PFSK-1 (cell line): ENCODE results near the gene CFAP61.

ENCODE experiments used
- FOXP2 ChIP-seq: optimal IDR thresholded peaks from 2 replicates; pipeline ENCODE3; 2011; ENCODE audit warnings: borderline replicate concordance, control low read depth, inconsistent platforms; ENCODE audit not compliant: insufficient read depth; ENCODE audit errors: extremely low read length, extremely low read depth
- POLR2AphosphoS5 ChIP-seq: IDR thresholded peaks from 2 replicates; pipeline ENCODE4 v1.6.1; 2012; ENCODE audit warnings: low read depth, mild to moderate bottlenecking, control low read depth, low read length, moderate library complexity
- SIN3A ChIP-seq: IDR thresholded peaks from 2 replicates; pipeline ENCODE4 v1.6.1; 2012; ENCODE audit warnings: mild to moderate bottlenecking, low read length, moderate library complexity, borderline replicate concordance; ENCODE audit not compliant: insufficient read depth
- TAF1 ChIP-seq: IDR thresholded peaks from 2 replicates; pipeline ENCODE4 v1.6.1; 2012; ENCODE audit warnings: low read length, control low read depth, borderline replicate concordance; ENCODE audit not compliant: insufficient read depth
- TF ChIP-seq, protein P1 (sequence below), 2 experiments: IDR thresholded peaks; 2 replicates each; pipeline versions ENCODE4 v1.6.1 to v1.8.0; 2011 to 2012; ENCODE audit warnings: low read depth in 2 of 2, low read length in 2 of 2, control low read depth in 1 of 2, inconsistent platforms in 1 of 2, mild to moderate bottlenecking in 1 of 2, moderate library complexity in 1 of 2; ENCODE audit not compliant: insufficient read depth in 1 of 2

The CFAP61 gene

DNA sequence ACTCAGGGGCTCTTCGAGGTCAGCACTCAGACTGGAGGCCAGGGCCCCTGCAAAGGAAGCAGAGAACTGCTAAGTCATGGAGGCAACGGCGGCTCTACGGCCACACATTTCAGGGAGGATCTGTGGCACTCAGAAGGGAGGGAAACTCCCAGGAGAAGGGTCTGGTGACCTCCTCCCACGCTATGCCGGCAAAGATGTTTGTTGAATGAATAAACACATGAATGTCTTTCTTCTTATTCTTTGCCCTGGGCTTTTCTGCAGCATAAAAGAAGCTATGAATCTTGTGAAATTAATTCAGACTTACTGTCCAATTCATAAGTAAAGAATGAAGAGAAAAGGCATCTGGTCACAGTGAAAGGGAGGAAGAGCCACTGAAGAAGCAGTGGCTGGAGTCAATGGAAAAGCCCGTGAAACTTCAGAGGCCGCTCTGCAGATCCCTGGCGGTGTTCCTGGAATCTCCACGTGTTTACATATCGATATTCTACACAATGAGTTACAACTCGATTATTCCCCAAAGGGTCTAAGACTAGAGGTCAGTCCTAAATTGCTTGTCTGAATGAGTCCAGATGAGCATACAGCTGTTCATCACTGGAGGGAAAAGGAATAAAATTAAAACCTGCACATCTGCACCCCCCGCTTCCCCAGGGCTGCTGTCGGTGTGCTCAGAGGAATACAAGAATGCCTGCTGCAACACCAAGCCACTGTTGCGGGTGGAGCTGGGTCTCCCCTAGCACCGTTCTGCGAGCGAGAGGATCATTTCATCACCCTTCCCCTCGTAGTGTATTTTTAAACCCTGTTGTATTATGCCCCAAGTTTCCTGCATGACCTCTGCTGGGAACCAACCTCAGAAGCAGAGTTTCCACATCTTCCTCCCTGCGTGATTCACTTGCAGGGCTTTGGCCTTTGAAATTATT, 341.1 kb downstream of the CFAP61 start:
- TF ChIP-seq POLR2AphosphoS5 (no peak), FOXP2 (peak; percentile 7), SIN3A (no peak), TAF1 (no peak)
- TF ChIP-seq, protein P1, sequence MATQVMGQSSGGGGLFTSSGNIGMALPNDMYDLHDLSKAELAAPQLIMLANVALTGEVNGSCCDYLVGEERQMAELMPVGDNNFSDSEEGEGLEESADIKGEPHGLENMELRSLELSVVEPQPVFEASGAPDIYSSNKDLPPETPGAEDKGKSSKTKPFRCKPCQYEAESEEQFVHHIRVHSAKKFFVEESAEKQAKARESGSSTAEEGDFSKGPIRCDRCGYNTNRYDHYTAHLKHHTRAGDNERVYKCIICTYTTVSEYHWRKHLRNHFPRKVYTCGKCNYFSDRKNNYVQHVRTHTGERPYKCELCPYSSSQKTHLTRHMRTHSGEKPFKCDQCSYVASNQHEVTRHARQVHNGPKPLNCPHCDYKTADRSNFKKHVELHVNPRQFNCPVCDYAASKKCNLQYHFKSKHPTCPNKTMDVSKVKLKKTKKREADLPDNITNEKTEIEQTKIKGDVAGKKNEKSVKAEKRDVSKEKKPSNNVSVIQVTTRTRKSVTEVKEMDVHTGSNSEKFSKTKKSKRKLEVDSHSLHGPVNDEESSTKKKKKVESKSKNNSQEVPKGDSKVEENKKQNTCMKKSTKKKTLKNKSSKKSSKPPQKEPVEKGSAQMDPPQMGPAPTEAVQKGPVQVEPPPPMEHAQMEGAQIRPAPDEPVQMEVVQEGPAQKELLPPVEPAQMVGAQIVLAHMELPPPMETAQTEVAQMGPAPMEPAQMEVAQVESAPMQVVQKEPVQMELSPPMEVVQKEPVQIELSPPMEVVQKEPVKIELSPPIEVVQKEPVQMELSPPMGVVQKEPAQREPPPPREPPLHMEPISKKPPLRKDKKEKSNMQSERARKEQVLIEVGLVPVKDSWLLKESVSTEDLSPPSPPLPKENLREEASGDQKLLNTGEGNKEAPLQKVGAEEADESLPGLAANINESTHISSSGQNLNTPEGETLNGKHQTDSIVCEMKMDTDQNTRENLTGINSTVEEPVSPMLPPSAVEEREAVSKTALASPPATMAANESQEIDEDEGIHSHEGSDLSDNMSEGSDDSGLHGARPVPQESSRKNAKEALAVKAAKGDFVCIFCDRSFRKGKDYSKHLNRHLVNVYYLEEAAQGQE (IDR thresholded peaks at IDR 0.05; ENCODE audit: insufficient read depth in 1 of 2, low read depth in 2 of 2, low read length in 2 of 2) = no peak

- TF ChIP-seq, protein P1 (IDR thresholded peaks at IDR 0.05; ENCODE audit: insufficient read depth in 1 of 2, low read depth in 2 of 2, low read length in 2 of 2) = no peak
- no peak for TF ChIP-seq TAF1
- no peak for TF ChIP-seq FOXP2
Measured at GRCh38 chr20:20395087-20395486, 342.8 kb downstream of the CFAP61 start.

DNA sequence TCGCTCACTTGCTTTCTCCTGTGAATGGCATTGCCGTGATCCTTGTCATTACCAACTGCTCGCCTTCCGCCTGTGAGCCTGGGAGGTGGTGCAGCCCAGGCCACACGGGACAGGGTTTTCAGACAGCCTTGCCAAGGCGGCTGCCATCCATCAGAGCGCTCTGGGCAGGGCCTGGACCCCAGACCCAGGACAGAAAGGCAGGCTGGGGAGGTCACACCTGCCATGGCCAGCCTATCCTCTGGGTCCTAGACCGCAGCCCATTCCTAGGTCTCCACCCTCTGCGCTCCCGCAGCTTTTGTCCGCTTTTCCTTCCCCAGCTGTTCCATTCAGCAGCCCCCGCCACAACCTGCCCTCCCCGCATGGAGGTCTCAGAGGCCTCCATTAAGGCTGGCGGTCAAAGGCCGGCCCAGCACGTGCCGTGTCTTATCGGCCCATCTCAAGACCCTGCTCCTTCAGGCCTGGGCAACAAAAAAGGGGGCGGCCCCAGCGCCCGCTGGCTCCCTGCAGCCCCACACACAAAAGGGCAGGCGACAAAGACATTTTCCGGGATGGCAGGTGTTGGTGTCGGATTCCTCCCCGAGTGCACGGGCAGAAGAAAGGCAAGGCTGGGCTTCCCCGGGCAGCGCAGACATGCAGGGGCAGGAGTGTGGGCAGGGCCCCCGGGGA, 343.7 kb downstream of the CFAP61 start:
- TF ChIP-seq SIN3A = no peak
- TF ChIP-seq, protein P1 (IDR thresholded peaks at IDR 0.05; ENCODE audit: insufficient read depth in 1 of 2, low read depth in 2 of 2, low read length in 2 of 2) = no peak
- no peak for TF ChIP-seq FOXP2
- TF ChIP-seq TAF1 = no peak
- TF ChIP-seq POLR2AphosphoS5 = no peak

DNA sequence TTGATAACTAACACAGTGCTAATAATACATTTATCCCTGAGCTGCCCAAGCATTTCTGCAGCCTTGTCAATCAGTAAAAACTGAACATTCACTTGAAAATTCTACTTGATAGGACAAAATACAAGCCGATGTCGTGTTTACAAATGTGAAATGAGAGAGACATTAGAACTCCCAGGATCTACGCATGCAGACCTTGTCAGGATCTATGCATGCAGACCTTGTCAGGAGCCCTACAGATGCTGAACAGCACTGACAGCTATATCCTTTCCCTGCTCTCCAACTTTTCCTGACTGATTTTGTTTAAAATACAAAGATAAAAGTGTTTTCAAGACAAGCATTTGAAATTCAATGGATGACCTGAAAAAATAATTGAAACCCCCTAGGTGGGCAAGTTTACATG, 344.5 kb downstream of the CFAP61 start:
- TF ChIP-seq, protein P1 (IDR thresholded peaks at IDR 0.05; ENCODE audit: insufficient read depth in 1 of 2, low read depth in 2 of 2, low read length in 2 of 2) = no peak
- TF ChIP-seq POLR2AphosphoS5 = no peak
- no peak for TF ChIP-seq FOXP2
- no peak for TF ChIP-seq SIN3A
- no peak for TF ChIP-seq TAF1
